Stimulated activated CD4-positive, alpha-beta T cell treated with anti-CD3 and anti-CD28 coated beads, Interleukin-12 subunit alpha, Interleukin-12 subunit beta, amount 100 ng/mL, for 4 hours (primary cell): ENCODE data around the gene NSMF.
A peak's percentile ranks its signal among the peaks of the same experiment; 100 is the strongest.

Source experiments
- DNase-seq: peaks from one replicate; pipeline ENCODE4 v3.0.0-alpha.2; 2020

Gene NSMF

GRCh38 chr9:137459152-137459600 is at the start of gene NSMF:
TSS of gene NSMF (minus strand) at chr9:137459334. CDS start at chr9:137459102, 232 bp downstream.
- DNase-seq, result peak; percentile 97

- no peak for DNase-seq
Measured at GRCh38 chr9:137506702-137507171, 47.6 kb upstream of the NSMF start.

GRCh38 chr9:137506274-137506673 is 47.1 kb upstream of the NSMF start:
- DNase-seq, result no peak

GRCh38 chr9:137505421-137506140 is 46.4 kb upstream of the NSMF start:
- no peak for DNase-seq

GRCh38 chr9:137504432-137504777 is 45.3 kb upstream of the NSMF start:
- no peak for DNase-seq

GRCh38 chr9:137502008-137502911 is 43.1 kb upstream of the NSMF start:
- DNase-seq, result no peak

- DNase-seq, result no peak
Measured at GRCh38 chr9:137501457-137501856, 42.3 kb upstream of the NSMF start.

- no peak for DNase-seq
Measured at GRCh38 chr9:137500666-137501397, 41.7 kb upstream of the NSMF start.

GRCh38 chr9:137499858-137500661 is 40.9 kb upstream of the NSMF start:
- no peak for DNase-seq

GRCh38 chr9:137499416-137499815 is 40.3 kb upstream of the NSMF start:
- DNase-seq, result no peak

- DNase-seq, result no peak
Measured at GRCh38 chr9:137498720-137499150, 39.6 kb upstream of the NSMF start.

GRCh38 chr9:137497921-137498719 is 39.0 kb upstream of the NSMF start:
- DNase-seq, result no peak

GRCh38 chr9:137496601-137497375 is 37.7 kb upstream of the NSMF start:
- no peak for DNase-seq

- DNase-seq, result no peak
Measured at GRCh38 chr9:137494550-137495351, 35.6 kb upstream of the NSMF start.

- DNase-seq, result no peak
Measured at GRCh38 chr9:137494104-137494544, 35.0 kb upstream of the NSMF start.

- DNase-seq, result no peak
Measured at GRCh38 chr9:137493364-137494103, 34.4 kb upstream of the NSMF start.

GRCh38 chr9:137492464-137493363 is 33.6 kb upstream of the NSMF start:
- DNase-seq, result peak; percentile 1
